Measurements from ENCODE around the gene METAP1D.
"Not testable (repeated sequence)": the region's sequence is repeated elsewhere in the genome, so short reads cannot be mapped to it uniquely, and the experiment has no call there.

The METAP1D gene

GRCh38 chr2:171997031-171997430, 2.7 kb upstream of the METAP1D start:
- not testable (repeated sequence) for DNase-seq

GRCh38 chr2:171999161-171999560, 592 bp upstream of the METAP1D start:
- no peak for DNase-seq

GRCh38 chr2:172000696-172001361, 1.1 kb downstream of the METAP1D start:
- DNase-seq, result no peak

- no peak for DNase-seq
Observed at GRCh38 chr2:172007372-172007771, 7.6 kb downstream of the METAP1D start.

- DNase-seq, result no peak
Observed at GRCh38 chr2:172009823-172010222, 10.1 kb downstream of the METAP1D start.

GRCh38 chr2:172011812-172012575, 12.2 kb downstream of the METAP1D start:
- no peak for DNase-seq

GRCh38 chr2:172012677-172013391, 13.1 kb downstream of the METAP1D start:
- no peak for DNase-seq

- DNase-seq, result no peak
Observed at GRCh38 chr2:172013396-172013795, 13.6 kb downstream of the METAP1D start.

GRCh38 chr2:172021074-172021931, 21.6 kb downstream of the METAP1D start:
- no peak for DNase-seq

- DNase-seq, result peak; percentile 93
Observed at GRCh38 chr2:172021955-172022354, 22.2 kb downstream of the METAP1D start.

GRCh38 chr2:172031536-172031935, 31.8 kb downstream of the METAP1D start:
- DNase-seq, result no peak

- no peak for DNase-seq
Observed at GRCh38 chr2:172038121-172038520, 38.4 kb downstream of the METAP1D start.

- peak; percentile 66 for DNase-seq
Observed at GRCh38 chr2:172038604-172039003, 38.9 kb downstream of the METAP1D start.

GRCh38 chr2:172039011-172039704, 39.4 kb downstream of the METAP1D start:
- DNase-seq, result no peak

- no peak for DNase-seq
Observed at GRCh38 chr2:172040311-172040710, 40.6 kb downstream of the METAP1D start.

GRCh38 chr2:172046080-172046678, 46.4 kb downstream of the METAP1D start:
- peak; percentile 54 for DNase-seq

GRCh38 chr2:172046866-172047565, 47.3 kb downstream of the METAP1D start:
- no peak for DNase-seq

- DNase-seq, result no peak
Observed at GRCh38 chr2:172047566-172048507, 48.1 kb downstream of the METAP1D start.
